Stimulated activated CD4-positive, alpha-beta T cell treated with anti-CD3 and anti-CD28 coated beads, TNF-alpha, amount 100 ng/mL, for 24 hours (primary cell): ENCODE data around the gene SRRM4.
A peak's percentile ranks its signal among the peaks of the same experiment; 100 is the strongest.

Experiments used
- DNase-seq, 3 experiments: peaks; one replicate each; pipeline ENCODE4 v3.0.0-alpha.2; 2020; ENCODE audit warnings: low read depth in 3 of 3

Gene SRRM4

GRCh38 chr12:119117936-119118335 is 136.6 kb downstream of the SRRM4 start:
- no peak for DNase-seq

GRCh38 chr12:119118625-119119024 is 137.3 kb downstream of the SRRM4 start:
- DNase-seq = no peak

GRCh38 chr12:119122047-119122446 is 140.7 kb downstream of the SRRM4 start:
- no peak for DNase-seq

- no peak for DNase-seq
Measured at GRCh38 chr12:119122751-119123150, 141.4 kb downstream of the SRRM4 start.

- DNase-seq = no peak
Measured at GRCh38 chr12:119128527-119128926, 147.2 kb downstream of the SRRM4 start.

GRCh38 chr12:119129827-119130434 is 148.6 kb downstream of the SRRM4 start:
- DNase-seq = no peak

- DNase-seq = no peak
Measured at GRCh38 chr12:119130523-119130922, 149.2 kb downstream of the SRRM4 start.

- DNase-seq = no peak
Measured at GRCh38 chr12:119134284-119135072, 153.1 kb downstream of the SRRM4 start.

- no peak for DNase-seq
Measured at GRCh38 chr12:119136811-119137410, 155.6 kb downstream of the SRRM4 start.

- DNase-seq = no peak
Measured at GRCh38 chr12:119139448-119139847, 158.1 kb downstream of the SRRM4 start.

GRCh38 chr12:119145367-119145766 is 164.0 kb downstream of the SRRM4 start:
- no peak for DNase-seq

- no peak for DNase-seq
Measured at GRCh38 chr12:119147847-119148448, 166.6 kb downstream of the SRRM4 start.

- DNase-seq = no peak
Measured at GRCh38 chr12:119149270-119149669, 167.9 kb downstream of the SRRM4 start.

GRCh38 chr12:119151445-119152026 is 170.2 kb downstream of the SRRM4 start:
- no peak for DNase-seq

- DNase-seq = peak in 1 of 3 experiments; percentile 21
Measured at GRCh38 chr12:119153477-119154434, 172.4 kb downstream of the SRRM4 start.

- DNase-seq = peak in 1 of 3 experiments; percentile 4
Measured at GRCh38 chr12:119154435-119154818, 173.1 kb downstream of the SRRM4 start.

GRCh38 chr12:119156401-119157044 is 175.2 kb downstream of the SRRM4 start:
- no peak for DNase-seq

GRCh38 chr12:119157528-119157927 is 176.2 kb downstream of the SRRM4 start:
- no peak for DNase-seq

- DNase-seq = no peak
Measured at GRCh38 chr12:119157978-119158377, 176.6 kb downstream of the SRRM4 start.

GRCh38 chr12:119158402-119158801 is 177.1 kb downstream of the SRRM4 start:
- DNase-seq = no peak

- no peak for DNase-seq
Measured at GRCh38 chr12:119159844-119160243, 178.5 kb downstream of the SRRM4 start.
